ENCODE results near the gene RUBCNL. TPM values are rescaled to one million over a fixed set of nuclear protein-coding genes. Genes with fewer than 3 reads are reported as not detected.

RUBCNL gene
- total and polyA plus RNA-seq, 2 experiments from 2014 or later, result 4.2 to 5.9 TPM

DNA sequence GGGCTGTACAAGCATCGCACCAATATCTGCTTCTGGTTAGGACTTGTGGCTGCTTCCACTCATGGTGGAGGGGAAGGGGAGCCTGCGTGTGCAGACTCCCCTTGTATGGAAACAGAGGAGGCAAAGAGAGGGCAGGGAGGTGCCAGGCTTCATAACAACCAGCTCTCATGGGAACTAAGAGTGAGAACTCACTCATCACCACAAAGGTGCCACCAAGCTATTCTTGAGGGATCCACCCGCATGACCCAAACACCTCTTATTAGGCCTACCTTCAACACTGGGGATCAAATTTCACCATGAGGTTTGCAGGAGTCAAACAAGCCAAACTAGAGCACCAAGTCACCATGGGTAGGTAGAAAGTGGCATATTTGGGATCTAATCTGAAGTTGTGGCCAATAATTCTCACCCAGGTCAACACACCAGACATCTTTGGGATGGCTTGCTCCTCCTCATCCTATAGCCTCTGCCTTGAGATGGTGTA lies 46.4 kb downstream of the RUBCNL start:
- H3K79me2 ChIP-seq (replicated peaks; ENCODE audit: insufficient read depth), result no peaks in the 10 kb centered on the region
- 0 out of 2 replicates have a peak, but pooled peaks cover under 1% of the 10 kb centered on the region for H3K9me2 ChIP-seq (ENCODE audit: insufficient read depth)
- H3K36me3 ChIP-seq (ENCODE audit: insufficient read depth), result no peaks in the 10 kb centered on the region
- no peak overlapping the region for H3K27ac ChIP-seq (ENCODE audit: low read depth)
- H2AFZ ChIP-seq, result no peak overlapping the region
- H3K4me1 ChIP-seq (ENCODE audit: insufficient read depth), result no peaks in the 10 kb centered on the region
- no peaks in the 10 kb centered on the region for H3F3A ChIP-seq (replicated peaks; ENCODE audit: low read depth)
- TF ChIP-seq EZH2phosphoT487 (IDR thresholded peaks at IDR 0.05; ENCODE audit: unreplicated experiment) (no peak), NANOG (IDR thresholded peaks at IDR 0.05; ENCODE audit: borderline replicate concordance) (no peak), ZNF114 (CRISPR knock-in tag; IDR thresholded peaks at IDR 0.05) (no peak), CREB1 (CRISPR knock-in tag; IDR thresholded peaks at IDR 0.05; ENCODE audit: low read depth) (no peak), JUNB (IDR thresholded peaks at IDR 0.05; ENCODE audit: unreplicated experiment) (no peak), ZNF331 (CRISPR knock-in tag; IDR thresholded peaks at IDR 0.05; ENCODE audit: low read depth) (no peak), POLR2AphosphoS5 (IDR thresholded peaks at IDR 0.05; ENCODE audit: low read depth) (no peak), STAT1 (IDR thresholded peaks at IDR 0.05; ENCODE audit: unreplicated experiment) (no peak), EZH2 (IDR thresholded peaks at IDR 0.05; ENCODE audit: low read depth, unreplicated experiment) (no peak)
- TF ChIP-seq, protein P1, sequence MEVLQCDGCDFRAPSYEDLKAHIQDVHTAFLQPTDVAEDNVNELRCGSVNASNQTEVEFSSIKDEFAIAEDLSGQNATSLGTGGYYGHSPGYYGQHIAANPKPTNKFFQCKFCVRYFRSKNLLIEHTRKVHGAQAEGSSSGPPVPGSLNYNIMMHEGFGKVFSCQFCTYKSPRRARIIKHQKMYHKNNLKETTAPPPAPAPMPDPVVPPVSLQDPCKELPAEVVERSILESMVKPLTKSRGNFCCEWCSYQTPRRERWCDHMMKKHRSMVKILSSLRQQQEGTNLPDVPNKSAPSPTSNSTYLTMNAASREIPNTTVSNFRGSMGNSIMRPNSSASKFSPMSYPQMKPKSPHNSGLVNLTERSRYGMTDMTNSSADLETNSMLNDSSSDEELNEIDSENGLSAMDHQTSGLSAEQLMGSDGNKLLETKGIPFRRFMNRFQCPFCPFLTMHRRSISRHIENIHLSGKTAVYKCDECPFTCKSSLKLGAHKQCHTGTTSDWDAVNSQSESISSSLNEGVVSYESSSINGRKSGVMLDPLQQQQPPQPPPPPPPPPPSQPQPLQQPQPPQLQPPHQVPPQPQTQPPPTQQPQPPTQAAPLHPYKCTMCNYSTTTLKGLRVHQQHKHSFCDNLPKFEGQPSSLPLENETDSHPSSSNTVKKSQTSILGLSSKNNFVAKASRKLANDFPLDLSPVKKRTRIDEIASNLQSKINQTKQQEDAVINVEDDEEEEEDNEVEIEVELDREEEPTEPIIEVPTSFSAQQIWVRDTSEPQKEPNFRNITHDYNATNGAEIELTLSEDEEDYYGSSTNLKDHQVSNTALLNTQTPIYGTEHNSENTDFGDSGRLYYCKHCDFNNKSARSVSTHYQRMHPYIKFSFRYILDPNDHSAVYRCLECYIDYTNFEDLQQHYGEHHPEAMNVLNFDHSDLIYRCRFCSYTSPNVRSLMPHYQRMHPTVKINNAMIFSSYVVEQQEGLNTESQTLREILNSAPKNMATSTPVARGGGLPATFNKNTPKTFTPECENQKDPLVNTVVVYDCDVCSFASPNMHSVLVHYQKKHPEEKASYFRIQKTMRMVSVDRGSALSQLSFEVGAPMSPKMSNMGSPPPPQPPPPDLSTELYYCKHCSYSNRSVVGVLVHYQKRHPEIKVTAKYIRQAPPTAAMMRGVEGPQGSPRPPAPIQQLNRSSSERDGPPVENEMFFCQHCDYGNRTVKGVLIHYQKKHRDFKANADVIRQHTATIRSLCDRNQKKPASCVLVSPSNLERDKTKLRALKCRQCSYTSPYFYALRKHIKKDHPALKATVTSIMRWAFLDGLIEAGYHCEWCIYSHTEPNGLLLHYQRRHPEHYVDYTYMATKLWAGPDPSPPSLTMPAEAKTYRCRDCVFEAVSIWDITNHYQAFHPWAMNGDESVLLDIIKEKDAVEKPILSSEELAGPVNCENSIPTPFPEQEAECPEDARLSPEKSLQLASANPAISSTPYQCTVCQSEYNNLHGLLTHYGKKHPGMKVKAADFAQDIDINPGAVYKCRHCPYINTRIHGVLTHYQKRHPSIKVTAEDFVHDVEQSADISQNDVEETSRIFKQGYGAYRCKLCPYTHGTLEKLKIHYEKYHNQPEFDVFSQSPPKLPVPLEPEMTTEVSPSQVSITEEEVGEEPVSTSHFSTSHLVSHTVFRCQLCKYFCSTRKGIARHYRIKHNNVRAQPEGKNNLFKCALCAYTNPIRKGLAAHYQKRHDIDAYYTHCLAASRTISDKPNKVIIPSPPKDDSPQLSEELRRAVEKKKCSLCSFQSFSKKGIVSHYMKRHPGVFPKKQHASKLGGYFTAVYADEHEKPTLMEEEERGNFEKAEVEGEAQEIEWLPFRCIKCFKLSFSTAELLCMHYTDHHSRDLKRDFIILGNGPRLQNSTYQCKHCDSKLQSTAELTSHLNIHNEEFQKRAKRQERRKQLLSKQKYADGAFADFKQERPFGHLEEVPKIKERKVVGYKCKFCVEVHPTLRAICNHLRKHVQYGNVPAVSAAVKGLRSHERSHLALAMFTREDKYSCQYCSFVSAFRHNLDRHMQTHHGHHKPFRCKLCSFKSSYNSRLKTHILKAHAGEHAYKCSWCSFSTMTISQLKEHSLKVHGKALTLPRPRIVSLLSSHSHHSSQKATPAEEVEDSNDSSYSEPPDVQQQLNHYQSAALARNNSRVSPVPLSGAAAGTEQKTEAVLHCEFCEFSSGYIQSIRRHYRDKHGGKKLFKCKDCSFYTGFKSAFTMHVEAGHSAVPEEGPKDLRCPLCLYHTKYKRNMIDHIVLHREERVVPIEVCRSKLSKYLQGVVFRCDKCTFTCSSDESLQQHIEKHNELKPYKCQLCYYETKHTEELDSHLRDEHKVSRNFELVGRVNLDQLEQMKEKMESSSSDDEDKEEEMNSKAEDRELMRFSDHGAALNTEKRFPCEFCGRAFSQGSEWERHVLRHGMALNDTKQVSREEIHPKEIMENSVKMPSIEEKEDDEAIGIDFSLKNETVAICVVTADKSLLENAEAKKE (CRISPR knock-in tag; IDR thresholded peaks at IDR 0.05), result no peak
- TF ChIP-seq, protein P2, sequence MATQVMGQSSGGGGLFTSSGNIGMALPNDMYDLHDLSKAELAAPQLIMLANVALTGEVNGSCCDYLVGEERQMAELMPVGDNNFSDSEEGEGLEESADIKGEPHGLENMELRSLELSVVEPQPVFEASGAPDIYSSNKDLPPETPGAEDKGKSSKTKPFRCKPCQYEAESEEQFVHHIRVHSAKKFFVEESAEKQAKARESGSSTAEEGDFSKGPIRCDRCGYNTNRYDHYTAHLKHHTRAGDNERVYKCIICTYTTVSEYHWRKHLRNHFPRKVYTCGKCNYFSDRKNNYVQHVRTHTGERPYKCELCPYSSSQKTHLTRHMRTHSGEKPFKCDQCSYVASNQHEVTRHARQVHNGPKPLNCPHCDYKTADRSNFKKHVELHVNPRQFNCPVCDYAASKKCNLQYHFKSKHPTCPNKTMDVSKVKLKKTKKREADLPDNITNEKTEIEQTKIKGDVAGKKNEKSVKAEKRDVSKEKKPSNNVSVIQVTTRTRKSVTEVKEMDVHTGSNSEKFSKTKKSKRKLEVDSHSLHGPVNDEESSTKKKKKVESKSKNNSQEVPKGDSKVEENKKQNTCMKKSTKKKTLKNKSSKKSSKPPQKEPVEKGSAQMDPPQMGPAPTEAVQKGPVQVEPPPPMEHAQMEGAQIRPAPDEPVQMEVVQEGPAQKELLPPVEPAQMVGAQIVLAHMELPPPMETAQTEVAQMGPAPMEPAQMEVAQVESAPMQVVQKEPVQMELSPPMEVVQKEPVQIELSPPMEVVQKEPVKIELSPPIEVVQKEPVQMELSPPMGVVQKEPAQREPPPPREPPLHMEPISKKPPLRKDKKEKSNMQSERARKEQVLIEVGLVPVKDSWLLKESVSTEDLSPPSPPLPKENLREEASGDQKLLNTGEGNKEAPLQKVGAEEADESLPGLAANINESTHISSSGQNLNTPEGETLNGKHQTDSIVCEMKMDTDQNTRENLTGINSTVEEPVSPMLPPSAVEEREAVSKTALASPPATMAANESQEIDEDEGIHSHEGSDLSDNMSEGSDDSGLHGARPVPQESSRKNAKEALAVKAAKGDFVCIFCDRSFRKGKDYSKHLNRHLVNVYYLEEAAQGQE (IDR thresholded peaks at IDR 0.05; ENCODE audit: unreplicated experiment), result no peak
- TF ChIP-seq, protein P3, sequence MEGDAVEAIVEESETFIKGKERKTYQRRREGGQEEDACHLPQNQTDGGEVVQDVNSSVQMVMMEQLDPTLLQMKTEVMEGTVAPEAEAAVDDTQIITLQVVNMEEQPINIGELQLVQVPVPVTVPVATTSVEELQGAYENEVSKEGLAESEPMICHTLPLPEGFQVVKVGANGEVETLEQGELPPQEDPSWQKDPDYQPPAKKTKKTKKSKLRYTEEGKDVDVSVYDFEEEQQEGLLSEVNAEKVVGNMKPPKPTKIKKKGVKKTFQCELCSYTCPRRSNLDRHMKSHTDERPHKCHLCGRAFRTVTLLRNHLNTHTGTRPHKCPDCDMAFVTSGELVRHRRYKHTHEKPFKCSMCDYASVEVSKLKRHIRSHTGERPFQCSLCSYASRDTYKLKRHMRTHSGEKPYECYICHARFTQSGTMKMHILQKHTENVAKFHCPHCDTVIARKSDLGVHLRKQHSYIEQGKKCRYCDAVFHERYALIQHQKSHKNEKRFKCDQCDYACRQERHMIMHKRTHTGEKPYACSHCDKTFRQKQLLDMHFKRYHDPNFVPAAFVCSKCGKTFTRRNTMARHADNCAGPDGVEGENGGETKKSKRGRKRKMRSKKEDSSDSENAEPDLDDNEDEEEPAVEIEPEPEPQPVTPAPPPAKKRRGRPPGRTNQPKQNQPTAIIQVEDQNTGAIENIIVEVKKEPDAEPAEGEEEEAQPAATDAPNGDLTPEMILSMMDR (conservative IDR thresholded peaks at IDR 0.05; ENCODE audit: low read depth in 2 of 2), result no peak
- no peaks in the 10 kb centered on the region for H4K20me1 ChIP-seq (replicated peaks; ENCODE audit: insufficient read depth)
- DNase-seq (ENCODE audit: low spot score), result no peak
- no peak overlapping the region for H3K4me3 ChIP-seq
- H3K36me3 Mint-ChIP-seq (ENCODE audit: low read depth), result no peaks in the 10 kb centered on the region; the same call in 2 of the 3 replicates
- peaks cover 7% of the 10 kb centered on the region for H3K9me3 Mint-ChIP-seq
- H3K27me3 Mint-ChIP-seq (ENCODE audit: insufficient read depth, low read depth, poor library complexity), result no peaks in the 10 kb centered on the region
- no peaks in the 10 kb centered on the region for H3K4me1 Mint-ChIP-seq
- H3K4me3 Mint-ChIP-seq, result no peak overlapping the region
- no peak overlapping the region for H3K4me2 ChIP-seq
- no peaks in the 10 kb centered on the region for H3K27me3 ChIP-seq (ENCODE audit: insufficient read depth)
- H3K27ac Mint-ChIP-seq, result no peak overlapping the region
- no peak for ATAC-seq
